ENCODE results near the gene KAT7. TPM values are rescaled to one million over a fixed set of nuclear protein-coding genes. Genes with fewer than 3 reads are reported as not detected.

KAT7 gene
- polyA plus RNA-seq, 1 donor from 2014 or later: 31.0 TPM

DNA sequence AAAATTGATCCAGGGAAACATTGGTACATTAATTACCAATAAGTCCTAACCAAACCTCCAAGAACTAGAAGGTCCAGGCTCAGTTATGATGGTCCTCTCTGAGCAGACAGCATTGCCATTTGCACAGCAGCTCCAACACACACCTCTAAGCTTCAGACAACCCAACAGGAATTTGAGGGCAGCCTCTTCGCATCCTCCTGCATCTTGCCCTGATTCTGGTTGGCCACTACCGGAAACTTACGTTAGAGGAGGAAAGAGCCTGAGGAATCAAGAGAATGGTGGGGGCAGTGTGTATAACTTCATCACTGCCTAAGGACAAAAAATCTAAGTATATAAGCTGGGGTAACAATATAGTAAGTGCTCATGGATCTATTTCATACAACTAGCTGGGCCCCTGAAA lies 40.3 kb upstream of the KAT7 start:
- Histone ChIP-seq H3K9me3 (ENCODE audit: low read length) (no peaks in the 10 kb centered on the region), H3K4me3 (ENCODE audit: low read length) (no peak overlapping the region), H4K20me1 (ENCODE audit: insufficient read depth) (no peaks in the 10 kb centered on the region), H3K9me2 (ENCODE audit: insufficient read depth, low read length) (no peaks in the 10 kb centered on the region), H3K36me3 (ENCODE audit: insufficient read depth, low read length) (no peaks in the 10 kb centered on the region), H3F3A (ENCODE audit: insufficient read depth, low read length, poor library complexity, severe bottlenecking) (no peaks in the 10 kb centered on the region), H3K79me2 (replicated peaks; ENCODE audit: insufficient read depth, low read length) (peaks cover 3% of the 10 kb centered on the region), H3K27me3 (ENCODE audit: insufficient read depth, low read depth, low read length) (no peaks in the 10 kb centered on the region), H3K27ac (ENCODE audit: low read length) (no peak overlapping the region), H2AFZ (ENCODE audit: low read depth, low read length) (no peak overlapping the region), H3K9ac (ENCODE audit: low read length) (no peak overlapping the region), H3K4me2 (ENCODE audit: low read length) (no peak overlapping the region)
- TF ChIP-seq POLR2AphosphoS5 (IDR thresholded peaks at IDR 0.05): no peak
- TF ChIP-seq EP300 (conservative IDR thresholded peaks at IDR 0.05; ENCODE audit: poor library complexity, severe bottlenecking): no peak
- TF ChIP-seq CTCF (IDR thresholded peaks at IDR 0.05; ENCODE audit: poor library complexity, severe bottlenecking): no peak
- no peak for TF ChIP-seq TAF1 (IDR thresholded peaks at IDR 0.05; ENCODE audit: low read depth)
- no peak for TF ChIP-seq RAD21 (conservative IDR thresholded peaks at IDR 0.05)
- TF ChIP-seq REST (IDR thresholded peaks at IDR 0.05; ENCODE audit: borderline replicate concordance): no peak
- TF ChIP-seq SMC3 (conservative IDR thresholded peaks at IDR 0.05; ENCODE audit: poor library complexity): no peak
- TF ChIP-seq EZH2 (IDR thresholded peaks at IDR 0.05; ENCODE audit: borderline replicate concordance, insufficient read depth, low read length, poor library complexity, severe bottlenecking): no peak
- no peak for TF ChIP-seq MXI1 (conservative IDR thresholded peaks at IDR 0.05; ENCODE audit: poor library complexity, severe bottlenecking)

GRCh38 chr17:49748791-49749190 lies 39.7 kb upstream of the KAT7 start:
- Histone ChIP-seq H3F3A (ENCODE audit: insufficient read depth, low read length, poor library complexity, severe bottlenecking) (no peaks in the 10 kb centered on the region), H3K4me2 (ENCODE audit: low read length) (no peak overlapping the region), H3K27me3 (ENCODE audit: insufficient read depth, low read depth, low read length) (no peaks in the 10 kb centered on the region), H3K27ac (ENCODE audit: low read length) (no peak overlapping the region), H3K4me3 (ENCODE audit: low read length) (no peak overlapping the region), H3K9ac (ENCODE audit: low read length) (no peak overlapping the region), H2AFZ (ENCODE audit: low read depth, low read length) (no peak overlapping the region), H4K20me1 (ENCODE audit: insufficient read depth) (no peaks in the 10 kb centered on the region), H3K36me3 (ENCODE audit: insufficient read depth, low read length) (no peaks in the 10 kb centered on the region), H3K9me2 (ENCODE audit: insufficient read depth, low read length) (no peaks in the 10 kb centered on the region), H3K9me3 (ENCODE audit: low read length) (no peaks in the 10 kb centered on the region), H3K79me2 (replicated peaks; ENCODE audit: insufficient read depth, low read length) (peaks cover 3% of the 10 kb centered on the region)
- TF ChIP-seq EP300 (conservative IDR thresholded peaks at IDR 0.05; ENCODE audit: poor library complexity, severe bottlenecking) (no peak), POLR2AphosphoS5 (IDR thresholded peaks at IDR 0.05) (no peak), EZH2 (IDR thresholded peaks at IDR 0.05; ENCODE audit: borderline replicate concordance, insufficient read depth, low read length, poor library complexity, severe bottlenecking) (no peak), TAF1 (IDR thresholded peaks at IDR 0.05; ENCODE audit: low read depth) (no peak), SMC3 (conservative IDR thresholded peaks at IDR 0.05; ENCODE audit: poor library complexity) (no peak), REST (IDR thresholded peaks at IDR 0.05; ENCODE audit: borderline replicate concordance) (no peak), CTCF (IDR thresholded peaks at IDR 0.05; ENCODE audit: poor library complexity, severe bottlenecking) (no peak), MXI1 (conservative IDR thresholded peaks at IDR 0.05; ENCODE audit: poor library complexity, severe bottlenecking) (no peak), RAD21 (conservative IDR thresholded peaks at IDR 0.05) (no peak)
